ENCODE measurements around the gene LRIG1.

LRIG1 gene, protein sequence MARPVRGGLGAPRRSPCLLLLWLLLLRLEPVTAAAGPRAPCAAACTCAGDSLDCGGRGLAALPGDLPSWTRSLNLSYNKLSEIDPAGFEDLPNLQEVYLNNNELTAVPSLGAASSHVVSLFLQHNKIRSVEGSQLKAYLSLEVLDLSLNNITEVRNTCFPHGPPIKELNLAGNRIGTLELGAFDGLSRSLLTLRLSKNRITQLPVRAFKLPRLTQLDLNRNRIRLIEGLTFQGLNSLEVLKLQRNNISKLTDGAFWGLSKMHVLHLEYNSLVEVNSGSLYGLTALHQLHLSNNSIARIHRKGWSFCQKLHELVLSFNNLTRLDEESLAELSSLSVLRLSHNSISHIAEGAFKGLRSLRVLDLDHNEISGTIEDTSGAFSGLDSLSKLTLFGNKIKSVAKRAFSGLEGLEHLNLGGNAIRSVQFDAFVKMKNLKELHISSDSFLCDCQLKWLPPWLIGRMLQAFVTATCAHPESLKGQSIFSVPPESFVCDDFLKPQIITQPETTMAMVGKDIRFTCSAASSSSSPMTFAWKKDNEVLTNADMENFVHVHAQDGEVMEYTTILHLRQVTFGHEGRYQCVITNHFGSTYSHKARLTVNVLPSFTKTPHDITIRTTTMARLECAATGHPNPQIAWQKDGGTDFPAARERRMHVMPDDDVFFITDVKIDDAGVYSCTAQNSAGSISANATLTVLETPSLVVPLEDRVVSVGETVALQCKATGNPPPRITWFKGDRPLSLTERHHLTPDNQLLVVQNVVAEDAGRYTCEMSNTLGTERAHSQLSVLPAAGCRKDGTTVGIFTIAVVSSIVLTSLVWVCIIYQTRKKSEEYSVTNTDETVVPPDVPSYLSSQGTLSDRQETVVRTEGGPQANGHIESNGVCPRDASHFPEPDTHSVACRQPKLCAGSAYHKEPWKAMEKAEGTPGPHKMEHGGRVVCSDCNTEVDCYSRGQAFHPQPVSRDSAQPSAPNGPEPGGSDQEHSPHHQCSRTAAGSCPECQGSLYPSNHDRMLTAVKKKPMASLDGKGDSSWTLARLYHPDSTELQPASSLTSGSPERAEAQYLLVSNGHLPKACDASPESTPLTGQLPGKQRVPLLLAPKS

GRCh38 chr3:66500576-66501482 is at the start of gene LRIG1:
LRIG1 (minus strand) TSS chr3:66501022; CDS start chr3:66500407, 615 bp downstream.
- Histone ChIP-seq H3K36me3 (ENCODE audit: insufficient read depth, low read length) (no peaks in the 10 kb centered on the region), H3K4me1 (ENCODE audit: insufficient read depth, low read length) (peaks cover 42% of the 10 kb centered on the region), H3K9ac (ENCODE audit: low read length) (peak within 1 kb of the TSS; percentile 71), H3K27me3 (ENCODE audit: control insufficient read depth in 1 of 2, insufficient read depth in 2 of 2, low read length in 2 of 2) (no peaks in the 10 kb centered on the region), H3K4me3 (ENCODE audit: low read depth in 1 of 2, low read length in 2 of 2) (peak within 1 kb of the TSS; percentile 77 to 100), H3K27ac (ENCODE audit: low read depth, low read length) (peak within 1 kb of the TSS; percentile 93), H3K9me3 (ENCODE audit: low read length) (no peaks in the 10 kb centered on the region)

GRCh38 chr3:66544619-66545429 is 44.0 kb upstream of the LRIG1 start:
- no peaks in the 10 kb centered on the region for H3K27me3 ChIP-seq (ENCODE audit: control insufficient read depth in 1 of 2, insufficient read depth in 2 of 2, low read length in 2 of 2)
- H3K9me3 ChIP-seq (ENCODE audit: low read length) = no peaks in the 10 kb centered on the region

DNA sequence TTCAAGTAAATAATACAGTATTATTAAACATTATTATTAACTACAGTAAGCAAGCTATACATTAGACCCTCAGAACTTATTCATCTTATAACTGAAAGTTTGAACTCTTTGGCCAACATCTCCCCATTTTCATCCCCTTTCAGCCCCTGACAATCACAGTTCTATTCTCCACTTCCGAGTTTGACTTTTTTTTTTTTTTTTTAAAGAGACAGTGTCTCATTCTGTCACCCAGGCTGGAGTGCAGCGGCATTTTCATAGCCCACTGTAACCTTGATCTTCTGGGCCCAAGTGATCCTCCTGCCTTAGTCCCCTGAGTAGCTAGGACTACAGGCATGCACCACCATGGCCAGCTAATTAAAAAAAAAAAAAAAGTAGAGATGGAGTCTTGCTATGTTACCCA is 41.3 kb upstream of the LRIG1 start:
- Histone ChIP-seq H3K27me3 (ENCODE audit: control insufficient read depth in 1 of 2, insufficient read depth in 2 of 2, low read length in 2 of 2) (no peaks in the 10 kb centered on the region), H3K4me1 (ENCODE audit: insufficient read depth, low read length) (no peaks in the 10 kb centered on the region), H3K4me3 (ENCODE audit: low read depth in 1 of 2, low read length in 2 of 2) (no peak overlapping the region), H3K27ac (ENCODE audit: low read depth, low read length) (no peak overlapping the region), H3K36me3 (ENCODE audit: insufficient read depth, low read length) (no peaks in the 10 kb centered on the region), H3K9me3 (ENCODE audit: low read length) (no peaks in the 10 kb centered on the region), H3K9ac (ENCODE audit: low read length) (no peak overlapping the region)

More at GRCh38 chr3:66544619-66545429, 44.0 kb upstream of the LRIG1 start:
- no peaks in the 10 kb centered on the region for H3K36me3 ChIP-seq (ENCODE audit: insufficient read depth, low read length)
- no peaks in the 10 kb centered on the region for H3K4me1 ChIP-seq (ENCODE audit: insufficient read depth, low read length)
- H3K27ac ChIP-seq (ENCODE audit: low read depth, low read length) = no peak overlapping the region
- no peak overlapping the region for H3K4me3 ChIP-seq (ENCODE audit: low read depth in 1 of 2, low read length in 2 of 2)
- H3K9ac ChIP-seq (ENCODE audit: low read length) = no peak overlapping the region

GRCh38 chr3:66539466-66539989 is 38.7 kb upstream of the LRIG1 start:
- H3K27me3 ChIP-seq (ENCODE audit: control insufficient read depth in 1 of 2, insufficient read depth in 2 of 2, low read length in 2 of 2) = no peaks in the 10 kb centered on the region
- no peak overlapping the region for H3K4me3 ChIP-seq (ENCODE audit: low read depth in 1 of 2, low read length in 2 of 2)
- no peaks in the 10 kb centered on the region for H3K9me3 ChIP-seq (ENCODE audit: low read length)
- H3K36me3 ChIP-seq (ENCODE audit: insufficient read depth, low read length) = no peaks in the 10 kb centered on the region
- H3K9ac ChIP-seq (ENCODE audit: low read length) = no peak overlapping the region
- H3K4me1 ChIP-seq (ENCODE audit: insufficient read depth, low read length) = no peaks in the 10 kb centered on the region
- no peak overlapping the region for H3K27ac ChIP-seq (ENCODE audit: low read depth, low read length)

DNA sequence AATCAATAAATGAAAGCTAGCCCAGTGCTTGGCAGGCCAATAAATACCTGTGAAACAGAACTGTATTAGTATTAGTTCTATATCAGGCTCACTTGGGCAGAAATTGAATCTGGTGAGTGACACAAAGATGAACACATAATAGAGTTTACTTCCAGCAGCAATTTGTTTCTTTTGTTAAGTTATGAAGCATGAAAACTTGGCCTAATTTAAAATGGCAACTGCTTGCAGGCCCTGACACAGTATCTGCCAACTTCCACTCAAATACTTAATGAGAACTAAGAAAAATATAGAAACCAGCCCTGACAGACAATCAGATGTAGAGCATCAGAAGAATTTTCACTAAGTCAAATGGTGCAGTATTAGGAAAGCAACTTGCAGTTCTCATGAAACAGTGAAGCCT is 37.6 kb upstream of the LRIG1 start:
- no peaks in the 10 kb centered on the region for H3K4me1 ChIP-seq (ENCODE audit: insufficient read depth, low read length)
- H3K4me3 ChIP-seq (ENCODE audit: low read depth in 1 of 2, low read length in 2 of 2) = no peak overlapping the region
- no peak overlapping the region for H3K27ac ChIP-seq (ENCODE audit: low read depth, low read length)
- no peaks in the 10 kb centered on the region for H3K36me3 ChIP-seq (ENCODE audit: insufficient read depth, low read length)
- H3K27me3 ChIP-seq (ENCODE audit: control insufficient read depth in 1 of 2, insufficient read depth in 2 of 2, low read length in 2 of 2) = no peaks in the 10 kb centered on the region
- no peaks in the 10 kb centered on the region for H3K9me3 ChIP-seq (ENCODE audit: low read length)
- H3K9ac ChIP-seq (ENCODE audit: low read length) = no peak overlapping the region

- H3K4me3 ChIP-seq (ENCODE audit: low read depth in 1 of 2, low read length in 2 of 2) = no peak overlapping the region
- H3K9ac ChIP-seq (ENCODE audit: low read length) = no peak overlapping the region
- H3K4me1 ChIP-seq (ENCODE audit: insufficient read depth, low read length) = no peaks in the 10 kb centered on the region
- H3K27ac ChIP-seq (ENCODE audit: low read depth, low read length) = no peak overlapping the region
- no peaks in the 10 kb centered on the region for H3K9me3 ChIP-seq (ENCODE audit: low read length)
- H3K36me3 ChIP-seq (ENCODE audit: insufficient read depth, low read length) = no peaks in the 10 kb centered on the region
- H3K27me3 ChIP-seq (ENCODE audit: control insufficient read depth in 1 of 2, insufficient read depth in 2 of 2, low read length in 2 of 2) = no peaks in the 10 kb centered on the region
Measured at GRCh38 chr3:66537735-66538134, 36.9 kb upstream of the LRIG1 start.

- H3K4me3 ChIP-seq (ENCODE audit: low read depth in 1 of 2, low read length in 2 of 2) = no peak overlapping the region
- no peaks in the 10 kb centered on the region for H3K36me3 ChIP-seq (ENCODE audit: insufficient read depth, low read length)
- no peak overlapping the region for H3K27ac ChIP-seq (ENCODE audit: low read depth, low read length)
- no peaks in the 10 kb centered on the region for H3K27me3 ChIP-seq (ENCODE audit: control insufficient read depth in 1 of 2, insufficient read depth in 2 of 2, low read length in 2 of 2)
- no peaks in the 10 kb centered on the region for H3K9me3 ChIP-seq (ENCODE audit: low read length)
- no peak overlapping the region for H3K9ac ChIP-seq (ENCODE audit: low read length)
- no peaks in the 10 kb centered on the region for H3K4me1 ChIP-seq (ENCODE audit: insufficient read depth, low read length)
Measured at GRCh38 chr3:66536791-66537190, 36.0 kb upstream of the LRIG1 start.

DNA sequence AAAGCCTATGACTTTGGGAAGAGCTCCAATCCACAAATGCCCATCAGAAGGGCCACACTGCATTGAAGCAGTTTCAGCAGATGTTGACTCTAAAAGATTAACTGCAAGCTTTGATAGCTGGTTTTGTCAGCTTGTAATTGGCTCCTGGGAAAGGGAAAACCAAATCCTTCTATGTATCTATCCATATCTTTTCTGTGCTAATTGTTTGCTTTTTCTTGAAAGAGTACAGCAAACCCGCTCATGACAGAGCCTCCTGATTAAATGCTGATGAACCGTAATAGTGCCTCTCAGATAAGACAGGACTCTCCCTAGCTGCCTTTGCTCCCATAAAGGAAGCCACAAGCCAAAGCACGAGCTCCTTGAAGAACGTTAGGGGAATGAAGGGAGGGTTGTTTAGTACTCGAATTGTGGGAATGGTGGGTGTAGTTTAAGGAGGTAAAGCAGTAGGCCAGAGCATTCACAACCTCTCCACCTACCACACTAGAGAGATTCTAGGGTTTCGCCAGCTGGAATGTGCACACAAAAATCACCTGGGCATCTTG is 33.6 kb upstream of the LRIG1 start:
- Histone ChIP-seq H3K27ac (ENCODE audit: low read depth, low read length) (no peak overlapping the region), H3K4me1 (ENCODE audit: insufficient read depth, low read length) (no peaks in the 10 kb centered on the region), H3K9ac (ENCODE audit: low read length) (no peak overlapping the region), H3K4me3 (ENCODE audit: low read depth in 1 of 2, low read length in 2 of 2) (no peak overlapping the region), H3K36me3 (ENCODE audit: insufficient read depth, low read length) (no peaks in the 10 kb centered on the region), H3K9me3 (ENCODE audit: low read length) (no peaks in the 10 kb centered on the region), H3K27me3 (ENCODE audit: control insufficient read depth in 1 of 2, insufficient read depth in 2 of 2, low read length in 2 of 2) (no peaks in the 10 kb centered on the region)

GRCh38 chr3:66532613-66533012 is 31.8 kb upstream of the LRIG1 start:
- Histone ChIP-seq H3K27me3 (ENCODE audit: control insufficient read depth in 1 of 2, insufficient read depth in 2 of 2, low read length in 2 of 2) (no peaks in the 10 kb centered on the region), H3K36me3 (ENCODE audit: insufficient read depth, low read length) (no peaks in the 10 kb centered on the region), H3K4me1 (ENCODE audit: insufficient read depth, low read length) (no peaks in the 10 kb centered on the region), H3K9ac (ENCODE audit: low read length) (no peak overlapping the region), H3K27ac (ENCODE audit: low read depth, low read length) (no peak overlapping the region), H3K9me3 (ENCODE audit: low read length) (no peaks in the 10 kb centered on the region), H3K4me3 (ENCODE audit: low read depth in 1 of 2, low read length in 2 of 2) (no peak overlapping the region)

GRCh38 chr3:66532160-66532587 is 31.4 kb upstream of the LRIG1 start:
- no peaks in the 10 kb centered on the region for H3K4me1 ChIP-seq (ENCODE audit: insufficient read depth, low read length)
- H3K27ac ChIP-seq (ENCODE audit: low read depth, low read length) = no peak overlapping the region
- H3K4me3 ChIP-seq (ENCODE audit: low read depth in 1 of 2, low read length in 2 of 2) = no peak overlapping the region
- H3K9me3 ChIP-seq (ENCODE audit: low read length) = no peaks in the 10 kb centered on the region
- no peaks in the 10 kb centered on the region for H3K27me3 ChIP-seq (ENCODE audit: control insufficient read depth in 1 of 2, insufficient read depth in 2 of 2, low read length in 2 of 2)
- H3K36me3 ChIP-seq (ENCODE audit: insufficient read depth, low read length) = no peaks in the 10 kb centered on the region
- no peak overlapping the region for H3K9ac ChIP-seq (ENCODE audit: low read length)

Data from muscle layer of colon (tissue), 2 donors.